HEK293 (cell line): ENCODE results near the gene TOR1A.

Source experiments
- CTCF ChIA-PET: fragments of 350-600 bp; formaldehyde crosslinking; extraction: SDS; loops from one replicate; lab custom pipeline; 2021; ENCODE audit warnings: antibody characterized with exemption; lab: Yijun Ruan, JAX
- POLR2A ChIA-PET: fragments of 300-600 bp; formaldehyde crosslinking; extraction: SDS; loops from one replicate; lab custom pipeline; 2020; ENCODE audit warnings: antibody characterized with exemption, inconsistent platforms; lab: Yijun Ruan, JAX
- H3K27ac ChIP-seq: fragments of 200-500 bp; sonication (Bioruptor generic); 2 replicates; pipeline ENCODE4 v1.5.1; 2014; ENCODE audit warnings: low read depth, low read length, control low read depth, inconsistent platforms; ENCODE audit errors: extremely low read depth
- H3K36me3 ChIP-seq, 2 experiments: fragments of 200-500 bp in 1 of 2; sonication (Bioruptor generic) in 1 of 2; 1 replicate in 1 of 2; 2 replicates in 1 of 2; pipeline ENCODE4 v1.5.1; 2014 to 2017; ENCODE audit warnings: inconsistent platforms in 2 of 2, low read length in 2 of 2; ENCODE audit not compliant: control insufficient read depth in 2 of 2, insufficient read depth in 1 of 2
- H3K4me1 ChIP-seq: fragments of 200-500 bp; sonication (Bioruptor generic); 2 replicates; pipeline ENCODE4 v1.5.1; 2014; ENCODE audit warnings: mild to moderate bottlenecking, low read length, inconsistent platforms; ENCODE audit not compliant: control insufficient read depth, insufficient read depth
- H3K4me3 ChIP-seq: 2 replicates; pipeline ENCODE4 v1.5.1; 2011; ENCODE audit warnings: low read depth, mild to moderate bottlenecking, control low read depth, low read length, moderate library complexity
- H3K9me3 ChIP-seq: fragments of 200-500 bp; sonication (Bioruptor generic); 2 replicates; pipeline ENCODE4 v1.5.1; 2014; ENCODE audit warnings: low read depth, low read length, inconsistent platforms; ENCODE audit not compliant: control insufficient read depth, insufficient read depth
- OSR2 ChIP-seq: fragments of 450-650 bp; formaldehyde crosslinking; IDR thresholded peaks from 2 replicates; pipeline ENCODE4 v1.5.1; 2016; ENCODE audit warnings: missing biosample characterization, missing genetic modification characterization
- PRDM1 ChIP-seq: fragments of 450-650 bp; formaldehyde crosslinking; IDR thresholded peaks from 2 replicates; pipeline ENCODE4; 2016; ENCODE audit warnings: missing biosample characterization, missing genetic modification characterization
- TRIM28 ChIP-seq: IDR thresholded peaks from 2 replicates; pipeline ENCODE4 v1.6.1; 2011; ENCODE audit warnings: low read length, control low read depth, borderline replicate concordance
- YY1 ChIP-seq: fragments of 450-650 bp; formaldehyde crosslinking; IDR thresholded peaks from 2 replicates; pipeline ENCODE4 v1.5.1; 2018; ENCODE audit warnings: missing biosample characterization, missing genetic modification characterization
- ZEB2 ChIP-seq: fragments of 450-650 bp; formaldehyde crosslinking; IDR thresholded peaks from 2 replicates; pipeline ENCODE4 v1.5.1; 2016; ENCODE audit warnings: missing biosample characterization, missing genetic modification characterization
- ZNF211 ChIP-seq: fragments of 450-650 bp; formaldehyde crosslinking; IDR thresholded peaks from 2 replicates; pipeline ENCODE4 v1.5.1; 2016; ENCODE audit warnings: low read depth, missing biosample characterization, missing genetic modification characterization
- ZNF350 ChIP-seq: fragments of 450-650 bp; formaldehyde crosslinking; IDR thresholded peaks from 2 replicates; pipeline ENCODE4 v1.5.0; 2017; ENCODE audit warnings: missing biosample characterization, mild to moderate bottlenecking, missing genetic modification characterization
- ZNF561 ChIP-seq: fragments of 450-650 bp; IDR thresholded peaks from 2 replicates; pipeline ENCODE4 v1.5.1; 2018; ENCODE audit warnings: missing biosample characterization, missing genetic modification characterization, borderline replicate concordance
- ZNF571 ChIP-seq: fragments of 450-650 bp; formaldehyde crosslinking; IDR thresholded peaks from 2 replicates; pipeline ENCODE4 v1.5.0; 2017; ENCODE audit warnings: missing biosample characterization, missing genetic modification characterization
- ZNF600 ChIP-seq: fragments of 450-650 bp; formaldehyde crosslinking; IDR thresholded peaks from 2 replicates; pipeline ENCODE4 v1.5.1; 2016; ENCODE audit warnings: missing biosample characterization, missing genetic modification characterization
- ZNF792 ChIP-seq: fragments of 450-650 bp; formaldehyde crosslinking; IDR thresholded peaks from 2 replicates; pipeline ENCODE4 v1.5.1; 2016; ENCODE audit warnings: missing biosample characterization, missing genetic modification characterization
- ZNF837 ChIP-seq: fragments of 450-650 bp; formaldehyde crosslinking; IDR thresholded peaks from 2 replicates; pipeline ENCODE4 v1.5.1; 2016; ENCODE audit warnings: missing biosample characterization, missing genetic modification characterization
- ZSCAN30 ChIP-seq: fragments of 450-650 bp; IDR thresholded peaks from 2 replicates; pipeline ENCODE4 v1.5.1; 2018; ENCODE audit warnings: missing biosample characterization, mild to moderate bottlenecking, missing genetic modification characterization, moderate library complexity
- TF ChIP-seq, protein P1 (sequence below): fragments of 450-650 bp; formaldehyde crosslinking; IDR thresholded peaks from 2 replicates; pipeline ENCODE4 v1.5.1; 2017; ENCODE audit warnings: missing biosample characterization, missing genetic modification characterization
- TF ChIP-seq, protein P2 (sequence below): fragments of 450-650 bp; IDR thresholded peaks from 2 replicates; pipeline ENCODE4 v1.5.1; 2018; ENCODE audit warnings: missing biosample characterization, missing genetic modification characterization
- TF ChIP-seq, protein P3 (sequence below): fragments of 450-650 bp; formaldehyde crosslinking; conservative IDR thresholded peaks from 2 replicates; pipeline ENCODE4 v1.5.1; 2016; ENCODE audit warnings: low read depth, missing biosample characterization, missing genetic modification characterization
- TF ChIP-seq, protein P4 (sequence below): fragments of 450-650 bp; formaldehyde crosslinking; IDR thresholded peaks from 2 replicates; pipeline ENCODE4 v1.5.1; 2016; ENCODE audit warnings: missing biosample characterization, missing genetic modification characterization

The TOR1A gene

DNA sequence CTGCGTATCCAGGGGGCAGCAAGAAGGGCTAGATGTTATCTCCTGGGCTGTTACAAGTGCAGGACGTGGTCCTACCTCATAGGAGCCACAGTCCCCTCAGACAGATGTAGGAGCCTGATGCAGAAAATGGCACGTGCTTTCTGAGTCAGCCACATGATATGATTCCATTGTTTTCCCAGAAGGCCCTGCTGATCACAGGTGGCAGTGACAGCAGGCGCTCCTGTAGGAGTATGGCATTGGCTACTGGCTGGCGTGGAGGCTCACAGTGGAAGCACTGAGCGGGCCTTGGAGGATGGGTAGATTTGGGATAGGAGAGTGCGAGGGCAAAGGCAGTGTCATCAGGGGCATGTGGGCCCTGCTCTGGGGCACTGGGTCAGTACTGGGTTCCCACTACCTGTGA, 33.3 kb upstream of the TOR1A start (continued):
- no peak for TF ChIP-seq ZNF571
- no peak for TF ChIP-seq ZNF561 (tag by site-specific recombination)

DNA sequence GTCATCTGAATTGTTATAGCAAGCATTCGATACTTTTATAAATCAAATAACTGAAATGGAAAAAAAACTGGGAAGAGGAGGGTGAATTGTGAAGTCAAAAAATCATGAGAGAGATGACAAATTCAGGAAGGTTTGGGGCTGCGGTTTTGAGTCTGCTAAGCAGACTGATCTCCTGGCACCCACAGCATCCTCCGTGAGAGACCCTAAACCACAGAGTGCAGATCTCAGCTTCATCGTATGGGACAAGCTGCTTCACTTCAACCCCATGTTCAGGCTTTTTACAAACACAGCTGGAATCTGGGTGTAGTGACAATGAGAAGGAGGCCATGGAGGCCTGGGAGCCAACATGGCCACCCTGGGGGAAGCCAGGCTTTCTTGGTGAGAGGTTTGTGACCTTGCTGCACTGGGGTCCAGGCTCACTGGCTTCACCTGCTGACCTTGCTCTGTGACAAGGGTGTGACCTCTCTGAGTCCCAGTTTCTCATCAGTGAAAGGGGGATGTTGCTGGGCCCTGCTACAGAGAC, 30.7 kb upstream of the TOR1A start:
- TF ChIP-seq TRIM28: no peak
- TF ChIP-seq ZEB2: no peak
- TF ChIP-seq, protein P1, sequence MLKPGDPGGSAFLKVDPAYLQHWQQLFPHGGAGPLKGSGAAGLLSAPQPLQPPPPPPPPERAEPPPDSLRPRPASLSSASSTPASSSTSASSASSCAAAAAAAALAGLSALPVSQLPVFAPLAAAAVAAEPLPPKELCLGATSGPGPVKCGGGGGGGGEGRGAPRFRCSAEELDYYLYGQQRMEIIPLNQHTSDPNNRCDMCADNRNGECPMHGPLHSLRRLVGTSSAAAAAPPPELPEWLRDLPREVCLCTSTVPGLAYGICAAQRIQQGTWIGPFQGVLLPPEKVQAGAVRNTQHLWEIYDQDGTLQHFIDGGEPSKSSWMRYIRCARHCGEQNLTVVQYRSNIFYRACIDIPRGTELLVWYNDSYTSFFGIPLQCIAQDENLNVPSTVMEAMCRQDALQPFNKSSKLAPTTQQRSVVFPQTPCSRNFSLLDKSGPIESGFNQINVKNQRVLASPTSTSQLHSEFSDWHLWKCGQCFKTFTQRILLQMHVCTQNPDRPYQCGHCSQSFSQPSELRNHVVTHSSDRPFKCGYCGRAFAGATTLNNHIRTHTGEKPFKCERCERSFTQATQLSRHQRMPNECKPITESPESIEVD (tag by site-specific recombination): no peak
- TF ChIP-seq YY1: no peak
- TF ChIP-seq, protein P2, sequence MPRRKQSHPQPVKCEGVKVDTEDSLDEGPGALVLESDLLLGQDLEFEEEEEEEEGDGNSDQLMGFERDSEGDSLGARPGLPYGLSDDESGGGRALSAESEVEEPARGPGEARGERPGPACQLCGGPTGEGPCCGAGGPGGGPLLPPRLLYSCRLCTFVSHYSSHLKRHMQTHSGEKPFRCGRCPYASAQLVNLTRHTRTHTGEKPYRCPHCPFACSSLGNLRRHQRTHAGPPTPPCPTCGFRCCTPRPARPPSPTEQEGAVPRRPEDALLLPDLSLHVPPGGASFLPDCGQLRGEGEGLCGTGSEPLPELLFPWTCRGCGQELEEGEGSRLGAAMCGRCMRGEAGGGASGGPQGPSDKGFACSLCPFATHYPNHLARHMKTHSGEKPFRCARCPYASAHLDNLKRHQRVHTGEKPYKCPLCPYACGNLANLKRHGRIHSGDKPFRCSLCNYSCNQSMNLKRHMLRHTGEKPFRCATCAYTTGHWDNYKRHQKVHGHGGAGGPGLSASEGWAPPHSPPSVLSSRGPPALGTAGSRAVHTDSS (tag by site-specific recombination): no peak
- TF ChIP-seq PRDM1 (tag by site-specific recombination): no peak
- TF ChIP-seq ZNF350 (tag by site-specific recombination): no peak
- TF ChIP-seq ZNF792: no peak
- TF ChIP-seq ZNF600 (tag by site-specific recombination): no peak
- no peak for TF ChIP-seq ZNF837
- no peak for TF ChIP-seq ZSCAN30 (tag by site-specific recombination)
- TF ChIP-seq, protein P3, sequence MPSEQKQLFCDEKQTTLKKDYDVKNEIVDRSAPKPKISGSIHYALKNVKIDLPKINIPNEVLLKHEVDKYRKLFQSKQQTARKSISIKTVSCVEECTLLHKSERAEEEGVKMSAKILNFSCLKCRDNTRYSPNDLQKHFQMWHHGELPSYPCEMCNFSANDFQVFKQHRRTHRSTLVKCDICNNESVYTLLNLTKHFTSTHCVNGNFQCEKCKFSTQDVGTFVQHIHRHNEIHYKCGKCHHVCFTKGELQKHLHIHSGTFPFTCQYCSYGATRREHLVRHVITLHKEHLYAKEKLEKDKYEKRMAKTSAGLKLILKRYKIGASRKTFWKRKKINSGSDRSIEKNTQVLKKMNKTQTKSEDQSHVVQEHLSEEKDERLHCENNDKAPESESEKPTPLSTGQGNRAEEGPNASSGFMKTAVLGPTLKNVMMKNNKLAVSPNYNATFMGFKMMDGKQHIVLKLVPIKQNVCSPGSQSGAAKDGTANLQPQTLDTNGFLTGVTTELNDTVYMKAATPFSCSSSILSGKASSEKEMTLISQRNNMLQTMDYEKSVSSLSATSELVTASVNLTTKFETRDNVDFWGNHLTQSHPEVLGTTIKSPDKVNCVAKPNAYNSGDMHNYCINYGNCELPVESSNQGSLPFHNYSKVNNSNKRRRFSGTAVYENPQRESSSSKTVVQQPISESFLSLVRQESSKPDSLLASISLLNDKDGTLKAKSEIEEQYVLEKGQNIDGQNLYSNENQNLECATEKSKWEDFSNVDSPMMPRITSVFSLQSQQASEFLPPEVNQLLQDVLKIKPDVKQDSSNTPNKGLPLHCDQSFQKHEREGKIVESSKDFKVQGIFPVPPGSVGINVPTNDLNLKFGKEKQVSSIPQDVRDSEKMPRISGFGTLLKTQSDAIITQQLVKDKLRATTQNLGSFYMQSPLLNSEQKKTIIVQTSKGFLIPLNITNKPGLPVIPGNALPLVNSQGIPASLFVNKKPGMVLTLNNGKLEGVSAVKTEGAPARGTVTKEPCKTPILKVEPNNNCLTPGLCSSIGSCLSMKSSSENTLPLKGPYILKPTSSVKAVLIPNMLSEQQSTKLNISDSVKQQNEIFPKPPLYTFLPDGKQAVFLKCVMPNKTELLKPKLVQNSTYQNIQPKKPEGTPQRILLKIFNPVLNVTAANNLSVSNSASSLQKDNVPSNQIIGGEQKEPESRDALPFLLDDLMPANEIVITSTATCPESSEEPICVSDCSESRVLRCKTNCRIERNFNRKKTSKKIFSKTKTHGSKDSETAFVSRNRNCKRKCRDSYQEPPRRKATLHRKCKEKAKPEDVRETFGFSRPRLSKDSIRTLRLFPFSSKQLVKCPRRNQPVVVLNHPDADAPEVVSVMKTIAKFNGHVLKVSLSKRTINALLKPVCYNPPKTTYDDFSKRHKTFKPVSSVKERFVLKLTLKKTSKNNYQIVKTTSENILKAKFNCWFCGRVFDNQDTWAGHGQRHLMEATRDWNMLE (tag by site-specific recombination): no peak
- TF ChIP-seq ZNF211 (tag by site-specific recombination): no peak
- TF ChIP-seq, protein P4, sequence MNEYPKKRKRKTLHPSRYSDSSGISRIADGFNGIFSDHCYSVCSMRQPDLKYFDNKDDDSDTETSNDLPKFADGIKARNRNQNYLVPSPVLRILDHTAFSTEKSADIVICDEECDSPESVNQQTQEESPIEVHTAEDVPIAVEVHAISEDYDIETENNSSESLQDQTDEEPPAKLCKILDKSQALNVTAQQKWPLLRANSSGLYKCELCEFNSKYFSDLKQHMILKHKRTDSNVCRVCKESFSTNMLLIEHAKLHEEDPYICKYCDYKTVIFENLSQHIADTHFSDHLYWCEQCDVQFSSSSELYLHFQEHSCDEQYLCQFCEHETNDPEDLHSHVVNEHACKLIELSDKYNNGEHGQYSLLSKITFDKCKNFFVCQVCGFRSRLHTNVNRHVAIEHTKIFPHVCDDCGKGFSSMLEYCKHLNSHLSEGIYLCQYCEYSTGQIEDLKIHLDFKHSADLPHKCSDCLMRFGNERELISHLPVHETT (tag by site-specific recombination): no peak
- TF ChIP-seq OSR2: no peak
- TF ChIP-seq, all 188 proteins: peak for 0
- Histone ChIP-seq H3K27ac (no peak overlapping the region), H3K4me1 (no peaks in the 10 kb centered on the region), H3K4me3 (no peak overlapping the region), H3K9me3 (no peaks in the 10 kb centered on the region), H3K36me3 (peaks cover 0 to 61% of the 10 kb centered on the region in 2 experiments; a peak in 2 of 3 replicates)
- ChIA-PET POLR2A (no interaction called here), CTCF (no interaction called here)
